Measurements from ENCODE around the gene RANBP10.

DNA sequence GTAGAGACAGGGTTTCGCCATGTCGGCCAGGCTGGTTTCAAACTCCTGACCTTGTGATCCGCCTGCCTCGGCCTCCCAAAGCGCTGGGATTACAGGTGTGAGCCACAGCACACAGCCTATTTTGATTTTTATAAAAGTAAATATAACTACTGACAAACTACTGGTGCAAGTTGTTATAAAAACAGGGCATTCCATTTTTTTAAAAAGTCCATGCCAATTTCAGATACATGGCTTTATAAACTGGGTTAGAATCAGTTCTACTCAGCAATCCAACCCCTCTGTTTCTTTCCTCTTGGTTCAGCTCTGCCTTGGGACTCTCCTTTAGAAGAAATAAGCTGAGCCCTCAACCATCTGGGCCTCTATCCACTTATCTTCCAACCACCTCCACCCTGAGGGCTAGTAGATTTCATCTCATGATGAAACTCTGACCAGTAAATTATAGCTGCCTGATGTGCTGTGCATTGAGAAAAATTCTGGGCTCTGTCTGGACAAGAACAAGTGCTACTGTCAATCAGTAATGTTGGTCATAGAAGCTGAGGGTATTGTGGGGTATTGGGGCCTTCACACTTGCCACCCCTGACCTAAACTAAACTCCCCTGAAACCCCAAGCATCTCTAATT is 10.2 kb downstream of the RANBP10 start:
- TF ChIP-seq ZC3H10 (CRISPR knock-in tag; IDR thresholded peaks at IDR 0.05) (no peak), TSHZ2 (CRISPR knock-in tag; IDR thresholded peaks at IDR 0.05) (no peak), GLIS3 (CRISPR knock-in tag; IDR thresholded peaks at IDR 0.05) (no peak), RARB (CRISPR knock-in tag; IDR thresholded peaks at IDR 0.05) (no peak), PPARA (CRISPR knock-in tag; IDR thresholded peaks at IDR 0.05; ENCODE audit: borderline replicate concordance) (no peak), ZNF70 (CRISPR knock-in tag; IDR thresholded peaks at IDR 0.05) (no peak), TOX (CRISPR knock-in tag; IDR thresholded peaks at IDR 0.05; ENCODE audit: borderline replicate concordance) (no peak), ZFP30 (CRISPR knock-in tag; IDR thresholded peaks at IDR 0.05) (no peak), ZNF565 (CRISPR knock-in tag; conservative IDR thresholded peaks at IDR 0.05; ENCODE audit: low read depth) (no peak), ISL1 (CRISPR knock-in tag; IDR thresholded peaks at IDR 0.05) (no peak)
- TF ChIP-seq, protein P1, sequence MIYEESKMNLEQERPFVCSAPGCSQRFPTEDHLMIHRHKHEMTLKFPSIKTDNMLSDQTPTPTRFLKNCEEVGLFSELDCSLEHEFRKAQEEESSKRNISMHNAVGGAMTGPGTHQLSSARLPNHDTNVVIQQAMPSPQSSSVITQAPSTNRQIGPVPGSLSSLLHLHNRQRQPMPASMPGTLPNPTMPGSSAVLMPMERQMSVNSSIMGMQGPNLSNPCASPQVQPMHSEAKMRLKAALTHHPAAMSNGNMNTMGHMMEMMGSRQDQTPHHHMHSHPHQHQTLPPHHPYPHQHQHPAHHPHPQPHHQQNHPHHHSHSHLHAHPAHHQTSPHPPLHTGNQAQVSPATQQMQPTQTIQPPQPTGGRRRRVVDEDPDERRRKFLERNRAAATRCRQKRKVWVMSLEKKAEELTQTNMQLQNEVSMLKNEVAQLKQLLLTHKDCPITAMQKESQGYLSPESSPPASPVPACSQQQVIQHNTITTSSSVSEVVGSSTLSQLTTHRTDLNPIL (CRISPR knock-in tag; IDR thresholded peaks at IDR 0.05; ENCODE audit: low read depth), result no peak
- TF ChIP-seq, protein P2, sequence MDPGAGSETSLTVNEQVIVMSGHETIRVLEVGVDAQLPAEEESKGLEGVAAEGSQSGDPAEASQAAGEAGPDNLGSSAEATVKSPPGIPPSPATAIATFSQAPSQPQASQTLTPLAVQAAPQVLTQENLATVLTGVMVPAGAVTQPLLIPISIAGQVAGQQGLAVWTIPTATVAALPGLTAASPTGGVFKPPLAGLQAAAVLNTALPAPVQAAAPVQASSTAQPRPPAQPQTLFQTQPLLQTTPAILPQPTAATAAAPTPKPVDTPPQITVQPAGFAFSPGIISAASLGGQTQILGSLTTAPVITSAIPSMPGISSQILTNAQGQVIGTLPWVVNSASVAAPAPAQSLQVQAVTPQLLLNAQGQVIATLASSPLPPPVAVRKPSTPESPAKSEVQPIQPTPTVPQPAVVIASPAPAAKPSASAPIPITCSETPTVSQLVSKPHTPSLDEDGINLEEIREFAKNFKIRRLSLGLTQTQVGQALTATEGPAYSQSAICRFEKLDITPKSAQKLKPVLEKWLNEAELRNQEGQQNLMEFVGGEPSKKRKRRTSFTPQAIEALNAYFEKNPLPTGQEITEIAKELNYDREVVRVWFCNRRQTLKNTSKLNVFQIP (CRISPR knock-in tag; IDR thresholded peaks at IDR 0.05; ENCODE audit: borderline replicate concordance, low read depth), result no peak

Data from SK-N-SH treated with all-trans-retinoic acid at 6 μM for 48 hours (cell line).